Measurements from ENCODE around the gene RPS8.

RPS8 gene

DNA sequence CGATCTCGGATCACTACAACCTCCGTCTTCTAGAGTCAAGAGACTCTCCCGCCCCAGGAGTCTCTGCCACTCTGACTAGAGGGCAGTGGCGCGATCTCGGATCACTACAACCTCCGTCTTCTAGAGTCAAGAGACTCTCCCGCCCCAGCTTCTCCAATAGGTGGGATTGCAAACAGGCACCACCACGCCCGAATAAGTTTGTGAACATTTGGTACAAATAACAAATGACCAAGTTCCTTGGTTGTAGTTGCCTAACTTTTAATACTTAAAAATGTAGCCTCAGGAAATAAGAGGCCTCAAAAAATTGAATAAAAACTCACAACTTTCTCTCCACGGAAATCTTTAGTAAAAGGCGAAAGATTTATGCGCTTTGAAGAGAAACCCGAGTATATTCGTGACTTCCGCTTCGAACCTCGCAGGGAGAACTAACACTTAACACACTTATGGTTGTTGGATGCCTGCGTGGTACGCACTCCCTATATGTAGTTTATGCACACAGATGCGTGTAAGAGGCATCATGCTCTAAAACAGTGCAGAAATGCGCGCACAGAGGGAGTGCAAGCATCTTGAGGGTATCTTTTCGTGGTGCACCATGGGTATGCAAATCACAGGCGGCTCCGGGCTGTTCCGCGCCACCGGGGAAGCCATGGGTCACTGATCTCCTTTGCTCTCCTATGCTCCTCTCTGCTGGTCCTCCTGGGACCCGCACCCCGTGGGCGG is 44.4 kb downstream of the RPS8 start:
- peak overlapping the region; percentile 93 for H3K27ac ChIP-seq (ENCODE audit: low read depth, low read length)
- H2AFZ ChIP-seq (ENCODE audit: insufficient read depth, low read length, poor library complexity), result peak overlapping the region; percentile 94
- H3K4me1 ChIP-seq (ENCODE audit: control insufficient read depth in 1 of 2, insufficient read depth in 2 of 2, low read length in 2 of 2), result peaks cover 5 to 7% of the 10 kb centered on the region in 2 experiments
- peak overlapping the region; percentile 100 for H3K14ac ChIP-seq (ENCODE audit: low read length)
- peak overlapping the region; percentile 93 for H4K12ac ChIP-seq (ENCODE audit: low read depth, low read length)
- H2BK12ac ChIP-seq (ENCODE audit: low read length), result peak overlapping the region; percentile 39
- WGBS (ENCODE audit: extremely low coverage, insufficient coverage, insufficient read length), result no CpG with 5 or more reads among the region's 33 CpGs
- peaks cover 6% of the 10 kb centered on the region for H3K79me2 ChIP-seq (ENCODE audit: control insufficient read depth, insufficient read depth, low read length, poor library complexity)
- DNase-seq, result peak; percentile 88 to 91
- H2BK5ac ChIP-seq (ENCODE audit: low read depth, low read length, poor library complexity), result peak overlapping the region; percentile 100
- H3K23ac ChIP-seq (ENCODE audit: low read length), result peak overlapping the region; percentile 95
- H3K9me3 ChIP-seq (ENCODE audit: insufficient read depth, low read depth, low read length), result no peaks in the 10 kb centered on the region
- peak overlapping the region; percentile 83 for H4K8ac ChIP-seq (ENCODE audit: low read depth, low read length)
- no peaks in the 10 kb centered on the region for H3K27me3 ChIP-seq (ENCODE audit: insufficient read depth, low read length)
- peak overlapping the region; percentile 70 for H3K4me3 ChIP-seq (ENCODE audit: low read depth, low read length)
- H2AK5ac ChIP-seq (ENCODE audit: low read length), result no peak overlapping the region
- peak overlapping the region; percentile 66 for H3K4me2 ChIP-seq (ENCODE audit: low read length)
- peak overlapping the region; percentile 89 for H3K9ac ChIP-seq (ENCODE audit: low read length)
- peak overlapping the region; percentile 99 for H3K4ac ChIP-seq (ENCODE audit: low read depth, low read length)
- peak overlapping the region; percentile 98 for H3K18ac ChIP-seq (ENCODE audit: low read length)
- H2BK120ac ChIP-seq (ENCODE audit: insufficient read depth, low read length, poor library complexity), result peak overlapping the region; percentile 100
- H3K36me3 ChIP-seq (ENCODE audit: control insufficient read depth in 1 of 2, insufficient read depth in 2 of 2, low read length in 2 of 2), result peaks cover 0 to 2% of the 10 kb centered on the region in 2 experiments
- peak overlapping the region; percentile 100 for H4K91ac ChIP-seq (ENCODE audit: low read depth, low read length)
- H3K79me1 ChIP-seq (ENCODE audit: low read length), result peaks cover 7% of the 10 kb centered on the region

GRCh38 chr1:44820328-44821239 is 45.2 kb downstream of the RPS8 start:
- peak overlapping the region; percentile 83 for H2AK5ac ChIP-seq (ENCODE audit: low read length)
- peaks cover 7% of the 10 kb centered on the region for H3K79me1 ChIP-seq (ENCODE audit: low read length)
- H3K79me2 ChIP-seq (ENCODE audit: control insufficient read depth, insufficient read depth, low read length, poor library complexity), result peaks cover 6% of the 10 kb centered on the region
- peak overlapping the region; percentile 93 for H3K27ac ChIP-seq (ENCODE audit: low read depth, low read length)
- H3K4me1 ChIP-seq (ENCODE audit: control insufficient read depth in 1 of 2, insufficient read depth in 2 of 2, low read length in 2 of 2), result peaks cover 3 to 4% of the 10 kb centered on the region in 2 experiments
- H2BK120ac ChIP-seq (ENCODE audit: insufficient read depth, low read length, poor library complexity), result peak overlapping the region; percentile 100
- no peak overlapping the region for H3K23ac ChIP-seq (ENCODE audit: low read length)
- no peaks in the 10 kb centered on the region for H3K27me3 ChIP-seq (ENCODE audit: insufficient read depth, low read length)
- peak overlapping the region; percentile 100 for H3K14ac ChIP-seq (ENCODE audit: low read length)
- H2BK12ac ChIP-seq (ENCODE audit: low read length), result peak overlapping the region; percentile 39
- peak overlapping the region; percentile 100 for H4K91ac ChIP-seq (ENCODE audit: low read depth, low read length)
- H3K36me3 ChIP-seq (ENCODE audit: control insufficient read depth in 1 of 2, insufficient read depth in 2 of 2, low read length in 2 of 2), result peaks cover 0 to 2% of the 10 kb centered on the region in 2 experiments
- no CpG with 5 or more reads among the region's 25 CpGs for WGBS (ENCODE audit: extremely low coverage, insufficient coverage, insufficient read length)
- peak overlapping the region; percentile 70 for H3K4me3 ChIP-seq (ENCODE audit: low read depth, low read length)
- peak overlapping the region; percentile 66 for H3K4me2 ChIP-seq (ENCODE audit: low read length)
- no peaks in the 10 kb centered on the region for H3K9me3 ChIP-seq (ENCODE audit: insufficient read depth, low read depth, low read length)
- H2AFZ ChIP-seq (ENCODE audit: insufficient read depth, low read length, poor library complexity), result peak overlapping the region; percentile 94
- DNase-seq, result no peak
- peak overlapping the region; percentile 93 for H4K12ac ChIP-seq (ENCODE audit: low read depth, low read length)
- peak overlapping the region; percentile 100 for H2BK5ac ChIP-seq (ENCODE audit: low read depth, low read length, poor library complexity)
- H4K8ac ChIP-seq (ENCODE audit: low read depth, low read length), result peak overlapping the region; percentile 83
- peak overlapping the region; percentile 98 for H3K18ac ChIP-seq (ENCODE audit: low read length)
- peak overlapping the region; percentile 99 for H3K4ac ChIP-seq (ENCODE audit: low read depth, low read length)
- H3K9ac ChIP-seq (ENCODE audit: low read length), result peak overlapping the region; percentile 69

GRCh38 chr1:44821240-44821715 is 45.9 kb downstream of the RPS8 start:
- no peak overlapping the region for H2BK5ac ChIP-seq (ENCODE audit: low read depth, low read length, poor library complexity)
- H3K9ac ChIP-seq (ENCODE audit: low read length), result no peak overlapping the region
- H3K4me1 ChIP-seq (ENCODE audit: control insufficient read depth in 1 of 2, insufficient read depth in 2 of 2, low read length in 2 of 2), result peaks cover 4 to 6% of the 10 kb centered on the region in 2 experiments
- H3K27ac ChIP-seq (ENCODE audit: low read depth, low read length), result no peak overlapping the region
- no CpG with 5 or more reads among the region's 9 CpGs for WGBS (ENCODE audit: extremely low coverage, insufficient coverage, insufficient read length)
- no peak overlapping the region for H3K4ac ChIP-seq (ENCODE audit: low read depth, low read length)
- no peak overlapping the region for H3K4me2 ChIP-seq (ENCODE audit: low read length)
- no peak overlapping the region for H4K12ac ChIP-seq (ENCODE audit: low read depth, low read length)
- H2BK12ac ChIP-seq (ENCODE audit: low read length), result peak overlapping the region; percentile 27
- no peak overlapping the region for H4K8ac ChIP-seq (ENCODE audit: low read depth, low read length)
- no peak overlapping the region for H3K23ac ChIP-seq (ENCODE audit: low read length)
- no peak overlapping the region for H4K91ac ChIP-seq (ENCODE audit: low read depth, low read length)
- H3K27me3 ChIP-seq (ENCODE audit: insufficient read depth, low read length), result no peaks in the 10 kb centered on the region
- no peak overlapping the region for H3K18ac ChIP-seq (ENCODE audit: low read length)
- no peak overlapping the region for H2AFZ ChIP-seq (ENCODE audit: insufficient read depth, low read length, poor library complexity)
- no peaks in the 10 kb centered on the region for H3K36me3 ChIP-seq (ENCODE audit: control insufficient read depth in 1 of 2, insufficient read depth in 2 of 2, low read length in 2 of 2)
- H2AK5ac ChIP-seq (ENCODE audit: low read length), result no peak overlapping the region
- DNase-seq, result no peak
- H3K14ac ChIP-seq (ENCODE audit: low read length), result no peak overlapping the region
- peak overlapping the region; percentile 55 for H2BK120ac ChIP-seq (ENCODE audit: insufficient read depth, low read length, poor library complexity)
- H3K79me2 ChIP-seq (ENCODE audit: control insufficient read depth, insufficient read depth, low read length, poor library complexity), result peaks cover 6% of the 10 kb centered on the region
- peaks cover 7% of the 10 kb centered on the region for H3K79me1 ChIP-seq (ENCODE audit: low read length)
- H3K9me3 ChIP-seq (ENCODE audit: insufficient read depth, low read depth, low read length), result no peaks in the 10 kb centered on the region
- no peak overlapping the region for H3K4me3 ChIP-seq (ENCODE audit: low read depth, low read length)

- no peak overlapping the region for H3K23ac ChIP-seq (ENCODE audit: low read length)
- no peak overlapping the region for H4K91ac ChIP-seq (ENCODE audit: low read depth, low read length)
- H4K12ac ChIP-seq (ENCODE audit: low read depth, low read length), result no peak overlapping the region
- H3K14ac ChIP-seq (ENCODE audit: low read length), result no peak overlapping the region
- no peak overlapping the region for H3K9ac ChIP-seq (ENCODE audit: low read length)
- no peaks in the 10 kb centered on the region for H3K27me3 ChIP-seq (ENCODE audit: insufficient read depth, low read length)
- no peak overlapping the region for H3K18ac ChIP-seq (ENCODE audit: low read length)
- no peak overlapping the region for H2BK12ac ChIP-seq (ENCODE audit: low read length)
- no peak overlapping the region for H4K8ac ChIP-seq (ENCODE audit: low read depth, low read length)
- no peak overlapping the region for H3K4ac ChIP-seq (ENCODE audit: low read depth, low read length)
- no peak overlapping the region for H3K4me3 ChIP-seq (ENCODE audit: low read depth, low read length)
- no CpG with 5 or more reads among the region's 6 CpGs for WGBS (ENCODE audit: extremely low coverage, insufficient coverage, insufficient read length)
- DNase-seq, result no peak
- no peak overlapping the region for H3K27ac ChIP-seq (ENCODE audit: low read depth, low read length)
- H3K79me2 ChIP-seq (ENCODE audit: control insufficient read depth, insufficient read depth, low read length, poor library complexity), result peaks cover 6% of the 10 kb centered on the region
- H3K4me2 ChIP-seq (ENCODE audit: low read length), result no peak overlapping the region
- H2AK5ac ChIP-seq (ENCODE audit: low read length), result peak overlapping the region; percentile 66
- no peaks in the 10 kb centered on the region for H3K36me3 ChIP-seq (ENCODE audit: control insufficient read depth in 1 of 2, insufficient read depth in 2 of 2, low read length in 2 of 2)
- peaks cover 4 to 8% of the 10 kb centered on the region in 2 experiments for H3K4me1 ChIP-seq (ENCODE audit: control insufficient read depth in 1 of 2, insufficient read depth in 2 of 2, low read length in 2 of 2)
- peaks cover 7% of the 10 kb centered on the region for H3K79me1 ChIP-seq (ENCODE audit: low read length)
- no peak overlapping the region for H2BK120ac ChIP-seq (ENCODE audit: insufficient read depth, low read length, poor library complexity)
- H2AFZ ChIP-seq (ENCODE audit: insufficient read depth, low read length, poor library complexity), result no peak overlapping the region
- H3K9me3 ChIP-seq (ENCODE audit: insufficient read depth, low read depth, low read length), result no peaks in the 10 kb centered on the region
- H2BK5ac ChIP-seq (ENCODE audit: low read depth, low read length, poor library complexity), result no peak overlapping the region
Observed at GRCh38 chr1:44822131-44822701, 46.9 kb downstream of the RPS8 start.
